ENCODE results near the gene RBSN. TPM values are rescaled to one million over a fixed set of nuclear protein-coding genes. Genes with fewer than 3 reads are reported as not detected.
"Not testable (repeated sequence)": the region's sequence is repeated elsewhere in the genome, so short reads cannot be mapped to it uniquely, and the experiment has no call there.

RBSN gene
- total and polyA plus RNA-seq, 2 of the 4 experiments (the other 2 are of a cell fraction), result 8.7 to 33.7 TPM

GRCh38 chr3:15128403-15128802, 29.5 kb upstream of the RBSN start:
- H3K18ac ChIP-seq (ENCODE audit: low read depth, low read length); H2BK20ac ChIP-seq (ENCODE audit: low read depth, low read length); ATAC-seq (ENCODE audit: low read depth); H2AK9ac ChIP-seq (replicated peaks; ENCODE audit: low read depth, low read length, poor library complexity); H3K9me3 ChIP-seq (ENCODE audit: control insufficient read depth, insufficient read depth, low read length); H3K27ac ChIP-seq (ENCODE audit: insufficient read depth, low read length); H3K23ac ChIP-seq (ENCODE audit: low read depth, low read length); H2BK120ac ChIP-seq (ENCODE audit: low read depth, low read length); POLR2A ChIA-PET (ENCODE audit: unreplicated experiment); H3K4me2 ChIP-seq (ENCODE audit: low read depth, low read length); CTCF ChIA-PET; H3K9me1 ChIP-seq (ENCODE audit: insufficient read depth, low read length); H2BK5ac ChIP-seq (ENCODE audit: low read depth, low read length, poor library complexity, severe bottlenecking); H3K4ac ChIP-seq (ENCODE audit: low read depth, low read length); intact Hi-C loops (cut with micrococcal nuclease); H3K9ac ChIP-seq (ENCODE audit: low read depth, low read length); H3K14ac ChIP-seq (replicated peaks; ENCODE audit: low read depth, low read length); H4K91ac ChIP-seq (ENCODE audit: insufficient read depth, low read depth, low read length); H2AFZ ChIP-seq (replicated peaks; ENCODE audit: low read length, poor library complexity); dilution Hi-C loops (cut with HindIII; ENCODE audit: low sequenced_read_pairs, unreplicated experiment); H2AK5ac ChIP-seq (ENCODE audit: low read depth, low read length); H3K4me3 ChIP-seq (ENCODE audit: insufficient read depth, low read depth, low read length); H3K4me1 ChIP-seq (ENCODE audit: control insufficient read depth, insufficient read depth, low read length); H4K5ac ChIP-seq (ENCODE audit: low read depth, low read length); H3K27me3 ChIP-seq (ENCODE audit: control insufficient read depth, insufficient read depth, low read length); H4K20me1 ChIP-seq (ENCODE audit: insufficient read depth, low read length); H3K36me3 ChIP-seq (ENCODE audit: control insufficient read depth, insufficient read depth, low read length); H3K56ac ChIP-seq (ENCODE audit: extremely low read depth, insufficient read depth, low read length); H3K79me1 ChIP-seq (ENCODE audit: low read depth in 1 of 2, low read length in 2 of 2); H4K8ac ChIP-seq (ENCODE audit: low read depth in 2 of 2, low read length in 2 of 2); H2BK15ac ChIP-seq (ENCODE audit: low read depth, low read length); in situ Hi-C loops (cut with MboI; ENCODE audit: low sequenced_read_pairs); BruUV-seq (replicated peaks); DNase-seq: not testable (repeated sequence)
- no CpG with 5 or more reads among the region's 4 CpGs for WGBS, 2 experiments (ENCODE audit: extremely low coverage in 2 of 2, insufficient read length in 1 of 2)

DNA sequence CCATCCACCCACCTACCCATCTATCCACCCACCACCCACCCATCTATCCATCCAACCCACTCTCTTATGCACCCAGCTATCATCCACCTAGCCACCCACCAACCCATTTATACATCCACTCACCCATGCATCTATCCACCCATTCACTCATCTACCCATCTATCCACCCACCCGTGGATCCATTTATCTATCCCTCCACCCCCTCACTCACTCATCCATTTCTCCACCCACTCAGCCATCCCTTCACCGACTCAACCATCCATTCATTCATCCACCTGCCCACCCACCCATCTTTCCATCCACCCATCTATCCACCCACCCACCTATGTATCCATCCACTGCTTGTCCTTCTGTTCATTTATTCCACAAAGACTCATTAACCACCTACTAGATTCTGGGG, 28.0 kb upstream of the RBSN start:
- ATAC-seq (ENCODE audit: low read depth); H2BK20ac ChIP-seq (ENCODE audit: low read depth, low read length); H3K4me1 ChIP-seq (ENCODE audit: control insufficient read depth, insufficient read depth, low read length); H2BK5ac ChIP-seq (ENCODE audit: low read depth, low read length, poor library complexity, severe bottlenecking); intact Hi-C loops (cut with micrococcal nuclease); H3K56ac ChIP-seq (ENCODE audit: extremely low read depth, insufficient read depth, low read length); CTCF ChIA-PET; H3K27me3 ChIP-seq (ENCODE audit: control insufficient read depth, insufficient read depth, low read length); H3K9ac ChIP-seq (ENCODE audit: low read depth, low read length); H3K27ac ChIP-seq (ENCODE audit: insufficient read depth, low read length); in situ Hi-C loops (cut with MboI; ENCODE audit: low sequenced_read_pairs); H3K14ac ChIP-seq (replicated peaks; ENCODE audit: low read depth, low read length); H2BK120ac ChIP-seq (ENCODE audit: low read depth, low read length); H4K5ac ChIP-seq (ENCODE audit: low read depth, low read length); H4K91ac ChIP-seq (ENCODE audit: insufficient read depth, low read depth, low read length); H2BK15ac ChIP-seq (ENCODE audit: low read depth, low read length); H3K23ac ChIP-seq (ENCODE audit: low read depth, low read length); dilution Hi-C loops (cut with HindIII; ENCODE audit: low sequenced_read_pairs, unreplicated experiment); H3K79me1 ChIP-seq (ENCODE audit: low read depth in 1 of 2, low read length in 2 of 2); H3K4ac ChIP-seq (ENCODE audit: low read depth, low read length); H2AFZ ChIP-seq (replicated peaks; ENCODE audit: low read length, poor library complexity); H3K4me3 ChIP-seq (ENCODE audit: insufficient read depth, low read depth, low read length); H3K4me2 ChIP-seq (ENCODE audit: low read depth, low read length); H3K36me3 ChIP-seq (ENCODE audit: control insufficient read depth, insufficient read depth, low read length); H2AK9ac ChIP-seq (replicated peaks; ENCODE audit: low read depth, low read length, poor library complexity); H4K8ac ChIP-seq (ENCODE audit: low read depth in 2 of 2, low read length in 2 of 2); H3K9me3 ChIP-seq (ENCODE audit: control insufficient read depth, insufficient read depth, low read length); BruUV-seq (replicated peaks); H3K9me1 ChIP-seq (ENCODE audit: insufficient read depth, low read length); POLR2A ChIA-PET (ENCODE audit: unreplicated experiment); H2AK5ac ChIP-seq (ENCODE audit: low read depth, low read length); H4K20me1 ChIP-seq (ENCODE audit: insufficient read depth, low read length); DNase-seq; H3K18ac ChIP-seq (ENCODE audit: low read depth, low read length): not testable (repeated sequence)
- WGBS, 2 experiments (ENCODE audit: extremely low coverage in 2 of 2, insufficient read length in 1 of 2), result no CpG with 5 or more reads among the region's 2 CpGs

All from IMR-90 (cell line).